Neural cell (in vitro differentiated cells): Measurements from ENCODE around the gene CCT5. TPM values are rescaled to one million over a fixed set of nuclear protein-coding genes. Genes with fewer than 3 reads are reported as not detected.
"Not testable (repeated sequence)": the region's sequence is repeated elsewhere in the genome, so short reads cannot be mapped to it uniquely, and the experiment has no call there.

ENCODE experiments used
- H2AFZ ChIP-seq: fragments of 200-600, 300-800 bp; sonication (generic), shearing (Covaris generic); 2 replicates; pipeline ENCODE4 v1.6.0; 2014; ENCODE audit warnings: low read depth, mild to moderate bottlenecking, antibody characterized with exemption, low read length, moderate library complexity
- H3F3A ChIP-seq: fragments of 200-600 bp; shearing (Covaris generic); 2 replicates; pipeline ENCODE4 v1.6.1; 2016; ENCODE audit warnings: mild to moderate bottlenecking, moderate library complexity, mixed read lengths, antibody characterized with exemption, low read length; ENCODE audit not compliant: insufficient read depth, poor library complexity, severe bottlenecking
- H3K27ac ChIP-seq: fragments of 200-600, 300-800 bp; sonication (generic), shearing (Covaris generic); 2 replicates; pipeline ENCODE4 v1.5.1; 2014; ENCODE audit warnings: mild to moderate bottlenecking, low read length, moderate library complexity
- H3K27me3 ChIP-seq: fragments of 300-800, 200-600 bp; sonication (generic), shearing (Covaris generic); 2 replicates; pipeline ENCODE4 v1.6.0; 2014; ENCODE audit warnings: mild to moderate bottlenecking, low read depth, low read length, moderate library complexity; ENCODE audit not compliant: insufficient read depth
- H3K36me3 ChIP-seq: fragments of 300-800, 200-600 bp; sonication (generic), shearing (Covaris generic); 2 replicates; pipeline ENCODE4 v1.5.1; 2014; ENCODE audit warnings: mild to moderate bottlenecking, antibody characterized with exemption, low read length, moderate library complexity; ENCODE audit not compliant: insufficient read depth
- H3K4me2 ChIP-seq: fragments of 300-800, 200-600 bp; sonication (generic), shearing (Covaris generic); 2 replicates; pipeline ENCODE4 v1.6.0; 2014; ENCODE audit warnings: mild to moderate bottlenecking, low read length
- H3K4me3 ChIP-seq: fragments of 300-800, 200-600 bp; sonication (generic), shearing (Covaris generic); 2 replicates; pipeline ENCODE4 v1.5.1; 2014; ENCODE audit warnings: mild to moderate bottlenecking, low read length, moderate library complexity
- H3K79me2 ChIP-seq: fragments of 200-600 bp; shearing (Covaris generic); replicated peaks from 2 replicates; pipeline ENCODE4 v1.6.0; 2014; ENCODE audit warnings: mild to moderate bottlenecking, low read length, moderate library complexity; ENCODE audit not compliant: insufficient read depth
- H3K9ac ChIP-seq: fragments of 300-800, 200-600 bp; sonication (generic), shearing (Covaris generic); 2 replicates; pipeline ENCODE4 v1.6.1; 2016; ENCODE audit warnings: mild to moderate bottlenecking, low read length, mixed read lengths
- H3K9me2 ChIP-seq: fragments of 200-600 bp; shearing (Covaris generic); 2 replicates; pipeline ENCODE4 v1.6.1; 2016; ENCODE audit warnings: mild to moderate bottlenecking, low read length, mixed read lengths; ENCODE audit not compliant: insufficient read depth
- H3K9me3 ChIP-seq: fragments of 200-600, 300-800 bp; sonication (generic), shearing (Covaris generic); 2 replicates; pipeline ENCODE4 v1.6.1; 2016; ENCODE audit warnings: mild to moderate bottlenecking, mixed run types, low read length, moderate library complexity, mixed read lengths
- H4K20me1 ChIP-seq: fragments of 200-600 bp; shearing (Covaris generic); 2 replicates; pipeline ENCODE4 v1.6.1; 2016; ENCODE audit warnings: mild to moderate bottlenecking, mixed run types; ENCODE audit not compliant: insufficient read depth
- EP300 ChIP-seq: fragments of 450-650 bp; conservative IDR thresholded peaks from 2 replicates; pipeline ENCODE4 v1.6.1; 2014; ENCODE audit warnings: antibody characterized with exemption, mild to moderate bottlenecking, moderate library complexity; ENCODE audit not compliant: poor library complexity, severe bottlenecking
- EZH2 ChIP-seq: fragments of 200-600, 300-800 bp; shearing (Covaris generic), sonication (generic); IDR thresholded peaks from 2 replicates; pipeline ENCODE4 v1.6.1; 2014; ENCODE audit warnings: antibody characterized with exemption, low read length, borderline replicate concordance, mild to moderate bottlenecking; ENCODE audit not compliant: insufficient read depth, poor library complexity, severe bottlenecking
- MXI1 ChIP-seq: fragments of 450-650 bp; conservative IDR thresholded peaks from 2 replicates; pipeline ENCODE4 v1.6.1; 2014; ENCODE audit warnings: antibody characterized with exemption, mild to moderate bottlenecking; ENCODE audit not compliant: poor library complexity, severe bottlenecking
- POLR2AphosphoS5 ChIP-seq: IDR thresholded peaks from 2 replicates; pipeline ENCODE4 v1.6.1; 2012
- RAD21 ChIP-seq: fragments of 450-650 bp; conservative IDR thresholded peaks from 2 replicates; pipeline ENCODE4 v1.6.1; 2014; ENCODE audit warnings: antibody characterized with exemption, mild to moderate bottlenecking, moderate library complexity
- SMC3 ChIP-seq: fragments of 450-650 bp; conservative IDR thresholded peaks from 2 replicates; pipeline ENCODE4 v1.6.1; 2014; ENCODE audit warnings: antibody characterized with exemption, mild to moderate bottlenecking, moderate library complexity; ENCODE audit not compliant: poor library complexity
- TAF1 ChIP-seq: IDR thresholded peaks from 2 replicates; pipeline ENCODE4 v1.6.1; 2012; ENCODE audit warnings: low read depth
- polyA plus RNA-seq: library from polyadenylated mRNA; depleted of rRNA; stranded (reverse); fragments of >200 nt; gene quantifications from 2 replicates; pipeline ENCODE4 v1.2.3, GENCODE V29; 2014
- TF ChIP-seq, protein P1 (sequence below): IDR thresholded peaks from 2 replicates; pipeline ENCODE4 v1.6.1; 2012; ENCODE audit warnings: borderline replicate concordance
- TF ChIP-seq, protein P2 (sequence below): fragments of 450-650 bp; IDR thresholded peaks from 2 replicates; pipeline ENCODE4 v1.5.1; 2014; ENCODE audit warnings: antibody characterized with exemption, mild to moderate bottlenecking, moderate library complexity; ENCODE audit not compliant: poor library complexity, severe bottlenecking

Gene CCT5
- polyA plus RNA-seq, 1 donor from 2014 or later, result 455 TPM

- Histone ChIP-seq H3F3A (no peaks in the 10 kb centered on the region), H3K4me3 (no peak overlapping the region), H3K27me3 (no peaks in the 10 kb centered on the region), H3K4me2 (no peak overlapping the region), H3K79me2 (peaks cover 8% of the 10 kb centered on the region), H3K27ac (no peak overlapping the region), H3K9me3 (no peaks in the 10 kb centered on the region), H2AFZ (no peak overlapping the region), H3K36me3 (no peaks in the 10 kb centered on the region), H3K9me2 (no peaks in the 10 kb centered on the region), H3K9ac (no peak overlapping the region), H4K20me1 (no peaks in the 10 kb centered on the region)
- TF ChIP-seq MXI1 (no peak), RAD21 (no peak), POLR2AphosphoS5 (no peak), EZH2 (no peak), EP300 (no peak), TAF1 (no peak), SMC3 (no peak)
- TF ChIP-seq, protein P1, sequence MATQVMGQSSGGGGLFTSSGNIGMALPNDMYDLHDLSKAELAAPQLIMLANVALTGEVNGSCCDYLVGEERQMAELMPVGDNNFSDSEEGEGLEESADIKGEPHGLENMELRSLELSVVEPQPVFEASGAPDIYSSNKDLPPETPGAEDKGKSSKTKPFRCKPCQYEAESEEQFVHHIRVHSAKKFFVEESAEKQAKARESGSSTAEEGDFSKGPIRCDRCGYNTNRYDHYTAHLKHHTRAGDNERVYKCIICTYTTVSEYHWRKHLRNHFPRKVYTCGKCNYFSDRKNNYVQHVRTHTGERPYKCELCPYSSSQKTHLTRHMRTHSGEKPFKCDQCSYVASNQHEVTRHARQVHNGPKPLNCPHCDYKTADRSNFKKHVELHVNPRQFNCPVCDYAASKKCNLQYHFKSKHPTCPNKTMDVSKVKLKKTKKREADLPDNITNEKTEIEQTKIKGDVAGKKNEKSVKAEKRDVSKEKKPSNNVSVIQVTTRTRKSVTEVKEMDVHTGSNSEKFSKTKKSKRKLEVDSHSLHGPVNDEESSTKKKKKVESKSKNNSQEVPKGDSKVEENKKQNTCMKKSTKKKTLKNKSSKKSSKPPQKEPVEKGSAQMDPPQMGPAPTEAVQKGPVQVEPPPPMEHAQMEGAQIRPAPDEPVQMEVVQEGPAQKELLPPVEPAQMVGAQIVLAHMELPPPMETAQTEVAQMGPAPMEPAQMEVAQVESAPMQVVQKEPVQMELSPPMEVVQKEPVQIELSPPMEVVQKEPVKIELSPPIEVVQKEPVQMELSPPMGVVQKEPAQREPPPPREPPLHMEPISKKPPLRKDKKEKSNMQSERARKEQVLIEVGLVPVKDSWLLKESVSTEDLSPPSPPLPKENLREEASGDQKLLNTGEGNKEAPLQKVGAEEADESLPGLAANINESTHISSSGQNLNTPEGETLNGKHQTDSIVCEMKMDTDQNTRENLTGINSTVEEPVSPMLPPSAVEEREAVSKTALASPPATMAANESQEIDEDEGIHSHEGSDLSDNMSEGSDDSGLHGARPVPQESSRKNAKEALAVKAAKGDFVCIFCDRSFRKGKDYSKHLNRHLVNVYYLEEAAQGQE, result no peak
- TF ChIP-seq, protein P2, sequence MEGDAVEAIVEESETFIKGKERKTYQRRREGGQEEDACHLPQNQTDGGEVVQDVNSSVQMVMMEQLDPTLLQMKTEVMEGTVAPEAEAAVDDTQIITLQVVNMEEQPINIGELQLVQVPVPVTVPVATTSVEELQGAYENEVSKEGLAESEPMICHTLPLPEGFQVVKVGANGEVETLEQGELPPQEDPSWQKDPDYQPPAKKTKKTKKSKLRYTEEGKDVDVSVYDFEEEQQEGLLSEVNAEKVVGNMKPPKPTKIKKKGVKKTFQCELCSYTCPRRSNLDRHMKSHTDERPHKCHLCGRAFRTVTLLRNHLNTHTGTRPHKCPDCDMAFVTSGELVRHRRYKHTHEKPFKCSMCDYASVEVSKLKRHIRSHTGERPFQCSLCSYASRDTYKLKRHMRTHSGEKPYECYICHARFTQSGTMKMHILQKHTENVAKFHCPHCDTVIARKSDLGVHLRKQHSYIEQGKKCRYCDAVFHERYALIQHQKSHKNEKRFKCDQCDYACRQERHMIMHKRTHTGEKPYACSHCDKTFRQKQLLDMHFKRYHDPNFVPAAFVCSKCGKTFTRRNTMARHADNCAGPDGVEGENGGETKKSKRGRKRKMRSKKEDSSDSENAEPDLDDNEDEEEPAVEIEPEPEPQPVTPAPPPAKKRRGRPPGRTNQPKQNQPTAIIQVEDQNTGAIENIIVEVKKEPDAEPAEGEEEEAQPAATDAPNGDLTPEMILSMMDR, result no peak
Measured at GRCh38 chr5:10244342-10244944, 5.6 kb upstream of the CCT5 start.

DNA sequence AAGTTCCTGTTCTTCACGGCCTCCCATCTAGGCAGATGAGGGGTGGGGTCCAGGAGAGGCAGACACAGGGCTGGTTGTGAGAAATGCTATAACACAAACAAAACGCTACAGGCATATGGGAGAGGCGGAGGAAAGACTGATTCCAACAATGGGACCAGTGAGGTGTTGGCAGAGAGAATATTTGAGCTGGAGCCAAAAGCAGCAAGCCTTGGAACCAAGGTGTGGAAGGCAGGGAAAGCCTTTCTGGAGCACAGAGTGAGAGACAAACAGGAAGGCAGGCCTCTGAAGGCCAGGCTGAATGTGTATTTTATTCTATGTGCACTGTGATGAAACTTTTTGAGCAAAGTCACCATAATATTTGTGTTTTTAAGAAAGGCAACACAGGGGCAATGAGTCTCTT is 3.3 kb upstream of the CCT5 start:
- Histone ChIP-seq H3K27me3 (no peaks in the 10 kb centered on the region), H3F3A (no peaks in the 10 kb centered on the region), H3K79me2 (peaks cover 20% of the 10 kb centered on the region), H4K20me1 (no peaks in the 10 kb centered on the region), H3K9me3 (no peaks in the 10 kb centered on the region), H3K9me2 (no peaks in the 10 kb centered on the region), H3K4me2 (no peak overlapping the region), H3K27ac (no peak overlapping the region), H2AFZ (no peak overlapping the region), H3K4me3 (no peak overlapping the region), H3K36me3 (no peaks in the 10 kb centered on the region), H3K9ac (no peak overlapping the region)
- TF ChIP-seq MXI1 (no peak), RAD21 (no peak)
- TF ChIP-seq, protein P2, result no peak

GRCh38 chr5:10247217-10247616 is 2.9 kb upstream of the CCT5 start:
- not testable (repeated sequence) for H3K27ac ChIP-seq, H3K4me2 ChIP-seq, H3K27me3 ChIP-seq, H3K4me3 ChIP-seq, H4K20me1 ChIP-seq, H2AFZ ChIP-seq, H3K36me3 ChIP-seq, H3K9me2 ChIP-seq, H3F3A ChIP-seq, H3K9me3 ChIP-seq, H3K9ac ChIP-seq
- H3K79me2 ChIP-seq, result peaks cover 25% of the 10 kb centered on the region
